A549 (cell line): ENCODE results near the gene PACS2. TPM values are rescaled to one million over a fixed set of nuclear protein-coding genes. Genes with fewer than 3 reads are reported as not detected.
A peak's percentile ranks its signal among the peaks of the same experiment; 100 is the strongest.

Experiments
- ATAC-seq, 2 experiments: fragments of 200-7000 bp in 1 of 2; fragments of >200 bp in 1 of 2; cut with Nextera tagmentation in 1 of 2; cut with Tn5 transposase in 1 of 2; 3 replicates each; pipeline versions ENCODE4 v1.8.0 to v1.9.1; 2018 to 2020; ENCODE audit warnings: mild to moderate bottlenecking in 1 of 2, moderate library complexity in 1 of 2
- CTCF ChIA-PET: fragments of 300-600 bp; sonication (Branson Sonifier 250); formaldehyde crosslinking; extraction: SDS; loops from one replicate; lab custom pipeline; 2021; ENCODE audit warnings: antibody characterized with exemption, inconsistent platforms; lab: Yijun Ruan, JAX
- POLR2A ChIA-PET: fragments of 350-600 bp; formaldehyde crosslinking; extraction: SDS; loops from one replicate; lab custom pipeline; 2021; ENCODE audit warnings: antibody characterized with exemption, inconsistent platforms; lab: Yijun Ruan, JAX
- DNase-seq, 2 experiments: peaks; one replicate each; pipeline versions ENCODE4 v3.0.0 to v3.0.0-alpha.2; 2011 to 2016; ENCODE audit warnings: low read depth in 1 of 2, low spot score in 1 of 2
- FAIRE-seq: peaks from 2 replicates; lab custom pipeline; 2011; peaks lifted over from hg19 to GRCh38; lab: Jason Lieb, UNC
- H3K27ac ChIP-seq, 2 experiments: fragments of >200 bp; sonication (Bioruptor Twin); formaldehyde crosslinking; 3 replicates each; pipeline ENCODE4 v1.5.1; 2016 to 2017
- H3K4me1 ChIP-seq: fragments of >200 bp; sonication (Bioruptor Twin); formaldehyde crosslinking; 3 replicates; pipeline ENCODE4 v1.6.1; 2016
- H3K4me2 ChIP-seq: fragments of >200 bp; sonication (Bioruptor Twin); formaldehyde crosslinking; 3 replicates; pipeline ENCODE4 v1.6.1; 2016
- H3K4me3 ChIP-seq: fragments of >200 bp; sonication (Bioruptor Twin); formaldehyde crosslinking; 3 replicates; pipeline ENCODE4 v1.5.1; 2016
- H3K9me3 ChIP-seq: fragments of >200 bp; sonication (Bioruptor Twin); formaldehyde crosslinking; 3 replicates; pipeline ENCODE4 v1.6.1; 2016
- CEBPB ChIP-seq, 2 experiments: fragments of >200 bp in 1 of 2; sonication (Bioruptor Twin) in 1 of 2; formaldehyde crosslinking in 1 of 2; IDR thresholded peaks; 2 replicates each; pipeline ENCODE4 v1.6.1; 2012 to 2016
- EHF ChIP-seq: fragments of 250-450 bp; sonication (Bioruptor Pico); IDR thresholded peaks from 2 replicates; pipeline ENCODE4 v1.5.0; 2020; ENCODE audit warnings: mild to moderate bottlenecking
- EHMT2 ChIP-seq: fragments of 200-600 bp; sonication (generic); IDR thresholded peaks from 2 replicates; pipeline ENCODE4 v1.6.1; 2016; ENCODE audit warnings: antibody characterized with exemption, low read depth, mild to moderate bottlenecking, moderate library complexity
- GATA3 ChIP-seq: IDR thresholded peaks from 2 replicates; pipeline ENCODE4 v1.6.1; 2012; ENCODE audit warnings: borderline replicate concordance
- HOXB13 ChIP-seq: fragments of 250-450 bp; sonication (Bioruptor Pico); IDR thresholded peaks from 2 replicates; pipeline ENCODE4 v1.5.0; 2020; ENCODE audit warnings: low read depth, mild to moderate bottlenecking, moderate library complexity
- JUN ChIP-seq, 2 experiments: fragments of >200 bp; sonication (Bioruptor Twin); formaldehyde crosslinking; IDR thresholded peaks; 2 replicates in 1 of 2; 3 replicates in 1 of 2; pipeline ENCODE4 v1.6.1; 2016 to 2017
- MAFK ChIP-seq: fragments of 450-650 bp; IDR thresholded peaks from 2 replicates; pipeline ENCODE4 v1.6.1; 2014; ENCODE audit not compliant: partially characterized antibody
- PHF8 ChIP-seq: fragments of 200-600 bp; sonication (generic); IDR thresholded peaks from 2 replicates; pipeline ENCODE4 v1.6.1; 2016; ENCODE audit warnings: low read depth, mild to moderate bottlenecking, antibody characterized with exemption, moderate library complexity, borderline replicate concordance
- POLR2A ChIP-seq: IDR thresholded peaks from 2 replicates; pipeline ENCODE4 v1.6.1; 2012; ENCODE audit warnings: mild to moderate bottlenecking, low read length
- POLR2AphosphoS2 ChIP-seq: conservative IDR thresholded peaks from 2 replicates; pipeline ENCODE4 v1.6.1; 2012; ENCODE audit warnings: low read length, improper control_type of control experiment, inconsistent platforms
- RAD21 ChIP-seq, 2 experiments: fragments of >200 bp in 1 of 2; sonication (Bioruptor Twin) in 1 of 2; formaldehyde crosslinking in 1 of 2; IDR thresholded peaks in 1 of 2; conservative IDR thresholded peaks in 1 of 2; 2 replicates in 1 of 2; 3 replicates in 1 of 2; pipeline ENCODE4 v1.6.1; 2012 to 2018; ENCODE audit warnings: inconsistent platforms in 1 of 2
- RARB ChIP-seq: fragments of 250-450 bp; sonication (Bioruptor Pico); IDR thresholded peaks from 2 replicates; pipeline ENCODE4 v1.8.0; 2021; ENCODE audit warnings: mild to moderate bottlenecking, moderate library complexity
- SMC3 ChIP-seq: fragments of >200 bp; sonication (Bioruptor Twin); formaldehyde crosslinking; IDR thresholded peaks from 3 replicates; pipeline ENCODE4 v1.6.1; 2018; ENCODE audit warnings: inconsistent platforms
- TP53 ChIP-seq: fragments of 250-450 bp; sonication (Bioruptor Pico); IDR thresholded peaks from 2 replicates; pipeline ENCODE4 v1.5.0; 2021; ENCODE audit warnings: mild to moderate bottlenecking, moderate library complexity
- ZNF302 ChIP-seq: fragments of 250-450 bp; sonication (Bioruptor Pico); IDR thresholded peaks from 2 replicates; pipeline ENCODE4 v1.9.0; 2021; ENCODE audit warnings: inconsistent platforms, mild to moderate bottlenecking, moderate library complexity
- WGBS: methylation state at CpG from one replicate; pipeline ENCODE4 v1.1.6; 2017; ENCODE audit errors: missing lambda C conversion rate; 5-methylcytosine and 5-hydroxymethylcytosine counted together
- polyA plus RNA-seq, 4 experiments: library from polyadenylated mRNA; depleted of rRNA in 3 of 4; stranded (reverse); fragments of >200 nt; fragmentation: RNase III in 1 of 4; extraction: RNeasy Plus Mini Kit Qiagen cat#74134 plus additional on column Dnase treatment in 1 of 4; gene quantifications; 2 replicates in 3 of 4; 3 replicates in 1 of 4; pipeline ENCODE4 v1.2.3, GENCODE V29; 2011 to 2017
- TF ChIP-seq, protein P1 (sequence below): fragments of 250-450 bp; sonication (Bioruptor Pico); IDR thresholded peaks from 2 replicates; pipeline ENCODE4 v1.5.0; 2021; ENCODE audit warnings: mild to moderate bottlenecking, moderate library complexity, borderline replicate concordance
- TF ChIP-seq, protein P2 (sequence below): fragments of 450-650 bp; IDR thresholded peaks from 2 replicates; pipeline ENCODE4 v1.6.1; 2014; ENCODE audit warnings: antibody characterized with exemption
- TF ChIP-seq, protein P3 (sequence below): fragments of >200 bp; sonication (Bioruptor Twin); formaldehyde crosslinking; IDR thresholded peaks from 3 replicates; pipeline ENCODE4 v1.5.1; 2016

Gene PACS2
- polyA plus RNA-seq, 2 of the 4 experiments (the other 2 are of a cell fraction), result 11.9 to 24.5 TPM

DNA sequence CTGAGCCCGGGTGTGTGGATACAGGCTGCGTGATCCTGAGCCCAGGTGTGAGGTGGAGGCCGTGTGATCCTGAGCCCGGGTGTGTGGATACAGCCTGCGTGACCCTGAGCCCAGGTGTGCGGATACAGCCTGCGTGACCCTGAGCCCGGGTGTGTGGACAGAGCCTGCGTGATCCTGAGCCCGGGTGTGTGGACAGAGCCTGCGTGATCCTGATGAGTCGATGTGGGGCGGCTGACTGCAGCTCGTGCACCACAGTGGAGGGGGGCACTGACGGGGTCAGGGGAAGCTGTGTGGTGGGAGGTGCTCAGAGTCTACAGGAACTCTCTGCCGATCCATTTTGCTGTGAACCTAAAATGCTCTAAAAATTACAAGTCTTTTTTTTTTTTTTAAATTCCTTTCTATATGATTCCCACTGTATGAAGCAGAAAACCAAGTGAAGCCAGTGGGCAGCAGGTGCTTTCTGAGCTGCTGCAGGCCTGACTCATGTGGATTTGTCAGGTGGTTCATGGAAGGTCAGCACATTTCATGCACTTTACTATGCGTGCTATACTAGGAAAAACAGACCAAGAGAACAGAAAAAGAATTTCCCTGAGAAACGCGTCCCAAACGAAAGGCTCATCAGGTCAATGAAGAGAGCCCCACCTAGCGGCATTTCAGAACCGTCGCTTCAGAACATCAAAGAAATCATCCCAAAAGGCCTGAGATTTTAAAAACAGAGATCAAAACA is 33.0 kb upstream of the PACS2 start:
- no peak overlapping the region for H3K4me2 ChIP-seq
- ATAC-seq, result peak; percentile 60 to 81; a peak in 4 of 6 replicates
- TF ChIP-seq, protein P1, sequence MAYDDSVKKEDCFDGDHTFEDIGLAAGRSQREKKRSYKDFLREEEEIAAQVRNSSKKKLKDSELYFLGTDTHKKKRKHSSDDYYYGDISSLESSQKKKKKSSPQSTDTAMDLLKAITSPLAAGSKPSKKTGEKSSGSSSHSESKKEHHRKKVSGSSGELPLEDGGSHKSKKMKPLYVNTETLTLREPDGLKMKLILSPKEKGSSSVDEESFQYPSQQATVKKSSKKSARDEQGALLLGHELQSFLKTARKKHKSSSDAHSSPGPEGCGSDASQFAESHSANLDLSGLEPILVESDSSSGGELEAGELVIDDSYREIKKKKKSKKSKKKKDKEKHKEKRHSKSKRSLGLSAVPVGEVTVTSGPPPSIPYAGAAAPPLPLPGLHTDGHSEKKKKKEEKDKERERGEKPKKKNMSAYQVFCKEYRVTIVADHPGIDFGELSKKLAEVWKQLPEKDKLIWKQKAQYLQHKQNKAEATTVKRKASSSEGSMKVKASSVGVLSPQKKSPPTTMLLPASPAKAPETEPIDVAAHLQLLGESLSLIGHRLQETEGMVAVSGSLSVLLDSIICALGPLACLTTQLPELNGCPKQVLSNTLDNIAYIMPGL (CRISPR knock-in tag), result no peak
- peak; percentile 83 to 85 for TF ChIP-seq RAD21 (conservative IDR thresholded peaks at IDR 0.05 in 1 of 2, IDR thresholded peaks at IDR 0.05 in 1 of 2)
- no peak for TF ChIP-seq EHMT2
- no peak for TF ChIP-seq HOXB13
- no peak for TF ChIP-seq MAFK
- TF ChIP-seq, protein P2, sequence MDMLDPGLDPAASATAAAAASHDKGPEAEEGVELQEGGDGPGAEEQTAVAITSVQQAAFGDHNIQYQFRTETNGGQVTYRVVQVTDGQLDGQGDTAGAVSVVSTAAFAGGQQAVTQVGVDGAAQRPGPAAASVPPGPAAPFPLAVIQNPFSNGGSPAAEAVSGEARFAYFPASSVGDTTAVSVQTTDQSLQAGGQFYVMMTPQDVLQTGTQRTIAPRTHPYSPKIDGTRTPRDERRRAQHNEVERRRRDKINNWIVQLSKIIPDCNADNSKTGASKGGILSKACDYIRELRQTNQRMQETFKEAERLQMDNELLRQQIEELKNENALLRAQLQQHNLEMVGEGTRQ, result no peak
- no peak for TF ChIP-seq GATA3
- TF ChIP-seq SMC3, result peak; percentile 58
- no peak for TF ChIP-seq PHF8
- no peak for TF ChIP-seq POLR2A
- TF ChIP-seq, protein P3, sequence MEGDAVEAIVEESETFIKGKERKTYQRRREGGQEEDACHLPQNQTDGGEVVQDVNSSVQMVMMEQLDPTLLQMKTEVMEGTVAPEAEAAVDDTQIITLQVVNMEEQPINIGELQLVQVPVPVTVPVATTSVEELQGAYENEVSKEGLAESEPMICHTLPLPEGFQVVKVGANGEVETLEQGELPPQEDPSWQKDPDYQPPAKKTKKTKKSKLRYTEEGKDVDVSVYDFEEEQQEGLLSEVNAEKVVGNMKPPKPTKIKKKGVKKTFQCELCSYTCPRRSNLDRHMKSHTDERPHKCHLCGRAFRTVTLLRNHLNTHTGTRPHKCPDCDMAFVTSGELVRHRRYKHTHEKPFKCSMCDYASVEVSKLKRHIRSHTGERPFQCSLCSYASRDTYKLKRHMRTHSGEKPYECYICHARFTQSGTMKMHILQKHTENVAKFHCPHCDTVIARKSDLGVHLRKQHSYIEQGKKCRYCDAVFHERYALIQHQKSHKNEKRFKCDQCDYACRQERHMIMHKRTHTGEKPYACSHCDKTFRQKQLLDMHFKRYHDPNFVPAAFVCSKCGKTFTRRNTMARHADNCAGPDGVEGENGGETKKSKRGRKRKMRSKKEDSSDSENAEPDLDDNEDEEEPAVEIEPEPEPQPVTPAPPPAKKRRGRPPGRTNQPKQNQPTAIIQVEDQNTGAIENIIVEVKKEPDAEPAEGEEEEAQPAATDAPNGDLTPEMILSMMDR, result peak; percentile 85
- no peak for TF ChIP-seq ZNF302 (CRISPR knock-in tag)
- TF ChIP-seq JUN (IDR thresholded peaks at IDR 0.05), result no peak
- TF ChIP-seq POLR2AphosphoS2, result no peak
- TF ChIP-seq CEBPB (IDR thresholded peaks at IDR 0.05), result no peak
- no peak for TF ChIP-seq RARB (CRISPR knock-in tag)
- TF ChIP-seq, all 56 proteins: peak for 3
- FAIRE-seq (peak; percentile 51), DNase-seq (peak; percentile 62 to 76)
- Histone ChIP-seq H3K27ac (peak overlapping the region in 1 of 2 experiments; percentile 48; a peak in 1 of 6 replicates), H3K4me3 (no peak overlapping the region), H3K9me3 (no peaks in the 10 kb centered on the region), H3K4me1 (peaks cover 4% of the 10 kb centered on the region; the same call in 1 of the 3 replicates)
- ChIA-PET POLR2A (no interaction called here), CTCF (interaction anchor here (0.6 to 3.2 kb wide), 21 partner anchors 10 to 469 kb away, joined by 3 to 32 read pairs (median 5); no protein-coding TSS in a partner anchor)
- 48% methylated on average over 15 of the region's 23 CpGs for WGBS

DNA sequence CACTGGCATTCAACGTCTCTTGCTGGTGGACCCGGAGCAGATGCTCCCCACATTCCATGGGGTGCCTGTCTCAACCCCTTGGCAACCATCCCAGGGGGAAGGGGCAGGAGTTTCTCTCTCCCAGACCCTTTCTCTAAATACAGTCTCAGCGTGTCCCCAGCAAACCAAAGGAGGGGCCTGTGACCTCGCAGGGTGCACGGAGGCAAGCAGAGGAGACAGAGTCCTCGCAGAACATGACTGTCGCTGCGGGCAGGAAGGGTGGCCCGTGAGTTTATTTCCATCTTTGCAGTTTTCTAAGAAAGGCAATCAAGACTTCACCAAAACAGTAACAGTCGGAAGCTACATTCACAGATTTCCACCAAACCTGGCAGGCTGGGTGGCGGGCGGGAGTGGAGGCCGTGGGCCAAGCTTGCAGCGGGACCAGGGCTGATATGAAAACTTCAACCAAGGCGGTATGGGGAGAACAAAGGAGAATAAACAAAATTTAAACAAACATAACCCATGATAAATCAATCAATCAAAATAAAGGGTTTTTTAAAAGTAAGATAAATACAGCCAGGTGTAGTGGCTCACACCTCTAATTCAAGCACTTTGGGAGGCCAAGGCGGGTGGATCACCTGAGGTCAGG is 32.3 kb upstream of the PACS2 start:
- DNase-seq (no peak), ATAC-seq (peak; percentile 26 to 61; a peak in 3 of 6 replicates), FAIRE-seq (no peak)
- ChIA-PET CTCF (interaction anchor here (0.6 to 3.2 kb wide), 28 partner anchors 10 to 470 kb away, joined by 3 to 32 read pairs (median 4); no protein-coding TSS in a partner anchor), POLR2A (no interaction called here)
- Histone ChIP-seq H3K27ac (peak overlapping the region in 1 of 2 experiments; percentile 48; a peak in 1 of 6 replicates), H3K4me2 (no peak overlapping the region), H3K4me3 (no peak overlapping the region), H3K9me3 (no peaks in the 10 kb centered on the region), H3K4me1 (peaks cover 4% of the 10 kb centered on the region; the same call in 1 of the 3 replicates)
- WGBS, result 56% methylated on average over 16 of the region's 16 CpGs
- TF ChIP-seq TP53 (CRISPR knock-in tag), result no peak
- no peak for TF ChIP-seq EHF
